H1 (cell line): ENCODE measurements around the gene CADM1. TPM values are rescaled to one million over a fixed set of nuclear protein-coding genes. Genes with fewer than 3 reads are reported as not detected.
A peak's percentile ranks its signal among the peaks of the same experiment; 100 is the strongest.

Experiments
- CTCF ChIA-PET: fragments of 300-600 bp; sonication (Branson Sonifier 250); formaldehyde crosslinking; loops from one replicate; lab custom pipeline; 2021; ENCODE audit not compliant: partially characterized antibody; lab: Charles Lee
- POLR2A ChIA-PET: fragments of 300-600 bp; sonication (Branson Sonifier 250); formaldehyde crosslinking; loops from one replicate; lab custom pipeline; 2021; ENCODE audit warnings: inconsistent platforms; ENCODE audit not compliant: partially characterized antibody; lab: Charles Lee
- DNase-seq, 2 experiments: peaks; one replicate each; pipeline versions ENCODE4 v3.0.0 to v3.0.0-alpha.2; 2010 to 2022; ENCODE audit warnings: low spot score in 2 of 2, low read depth in 1 of 2, mixed read lengths in 1 of 2
- FAIRE-seq: peaks from 2 replicates; lab custom pipeline; 2011; peaks lifted over from hg19 to GRCh38; lab: Jason Lieb, UNC
- H2AFZ ChIP-seq: 2 replicates; pipeline ENCODE4 v1.8.1; 2012; ENCODE audit warnings: low read length, inconsistent platforms
- H2AK5ac ChIP-seq: 2 replicates; pipeline ENCODE4 v1.6.1; 2013; ENCODE audit warnings: low read depth, low read length
- H2BK120ac ChIP-seq: replicated peaks from 2 replicates; pipeline ENCODE3; 2013; ENCODE audit warnings: low read depth, low read length, inconsistent platforms
- H2BK12ac ChIP-seq: 2 replicates; pipeline ENCODE4 v1.6.1; 2013; ENCODE audit warnings: low read depth, low read length
- H2BK15ac ChIP-seq: 2 replicates; pipeline ENCODE4 v1.6.1; 2013; ENCODE audit warnings: low read length
- H2BK20ac ChIP-seq: 2 replicates; pipeline ENCODE4 v1.6.1; 2013; ENCODE audit warnings: low read length
- H2BK5ac ChIP-seq: 2 replicates; pipeline ENCODE4 v1.6.1; 2013; ENCODE audit warnings: low read depth, low read length
- H3K14ac ChIP-seq: 2 replicates; pipeline ENCODE4 v1.6.1; 2013; ENCODE audit warnings: inconsistent platforms; ENCODE audit not compliant: insufficient read length
- H3K18ac ChIP-seq: 2 replicates; pipeline ENCODE4 v1.6.1; 2013; ENCODE audit warnings: low read length; ENCODE audit errors: extremely low read depth
- H3K23ac ChIP-seq: 2 replicates; pipeline ENCODE4 v1.6.1; 2013; ENCODE audit warnings: inconsistent platforms; ENCODE audit not compliant: insufficient read length
- H3K23me2 ChIP-seq: 2 replicates; pipeline ENCODE4 v1.6.1; 2013; ENCODE audit warnings: low read depth, low read length
- H3K27ac ChIP-seq: 2 replicates; pipeline ENCODE4 v1.6.1; 2011; ENCODE audit warnings: low read depth, low read length, inconsistent platforms
- H3K27me3 ChIP-seq, 4 experiments: replicated peaks in 1 of 4; 1 replicate in 1 of 4; 2 replicates in 3 of 4; pipeline versions ENCODE4 v1.6.1 to v1.8.1; 2011 to 2013; ENCODE audit warnings: low read length in 3 of 4, mild to moderate bottlenecking in 3 of 4, inconsistent platforms in 2 of 4, mixed read lengths in 2 of 4, moderate library complexity in 1 of 4; ENCODE audit not compliant: control insufficient read depth in 3 of 4, insufficient read depth in 3 of 4; ENCODE audit errors: extremely low read depth in 1 of 4
- H3K36me3 ChIP-seq, 4 experiments: 2 replicates each; pipeline versions ENCODE4 v1.6.1 to v1.8.1; 2011 to 2013; ENCODE audit warnings: mild to moderate bottlenecking in 4 of 4, low read length in 3 of 4, moderate library complexity in 2 of 4, control low read depth in 1 of 4, inconsistent platforms in 1 of 4; ENCODE audit not compliant: insufficient read depth in 4 of 4, control insufficient read depth in 2 of 4
- H3K4ac ChIP-seq: replicated peaks from 2 replicates; pipeline ENCODE3; 2013; ENCODE audit warnings: low read length, low read depth, mixed read lengths, inconsistent platforms; ENCODE audit not compliant: insufficient read length
- H3K4me1 ChIP-seq, 4 experiments: replicated peaks in 1 of 4; 1 replicate in 1 of 4; 2 replicates in 3 of 4; pipeline versions ENCODE4 v1.6.1 to v1.8.1; 2011 to 2013; ENCODE audit warnings: low read length in 3 of 4, inconsistent platforms in 2 of 4, mixed read lengths in 1 of 4; ENCODE audit not compliant: insufficient read depth in 4 of 4, control insufficient read depth in 3 of 4
- H3K4me2 ChIP-seq, 2 experiments: 2 replicates each; pipeline versions ENCODE4 v1.6.1 to v1.8.1; 2011 to 2013; ENCODE audit warnings: low read depth in 2 of 2, low read length in 2 of 2, control low read depth in 1 of 2, inconsistent platforms in 1 of 2, mild to moderate bottlenecking in 1 of 2; ENCODE audit not compliant: insufficient read depth in 1 of 2
- H3K4me3 ChIP-seq, 4 experiments: fragments of 200-600, 300-600 bp in 1 of 4; sonication (generic), shearing (Covaris generic), sonication (Bioruptor Twin) in 1 of 4; 2 replicates each; pipeline versions ENCODE4 v1.5.1 to v1.8.1; 2011 to 2016; ENCODE audit warnings: low read length in 4 of 4, low read depth in 3 of 4, control low read depth in 2 of 4, inconsistent platforms in 2 of 4, mild to moderate bottlenecking in 2 of 4, mixed read lengths in 1 of 4, moderate library complexity in 1 of 4; ENCODE audit not compliant: insufficient read depth in 2 of 4; ENCODE audit errors: extremely low read depth in 1 of 4
- H3K56ac ChIP-seq: replicated peaks from 2 replicates; pipeline ENCODE3; 2013; ENCODE audit warnings: low read depth, mild to moderate bottlenecking, mixed read lengths, low read length, inconsistent platforms; ENCODE audit not compliant: insufficient read length
- H3K79me1 ChIP-seq: 2 replicates; pipeline ENCODE4 v1.6.1; 2013; ENCODE audit warnings: low read depth, low read length, control low read depth
- H3K79me2 ChIP-seq, 2 experiments: 2 replicates each; pipeline versions ENCODE4 v1.6.1 to v1.8.1; 2012 to 2013; ENCODE audit warnings: low read length in 2 of 2, mild to moderate bottlenecking in 2 of 2, inconsistent platforms in 1 of 2; ENCODE audit not compliant: insufficient read depth in 2 of 2, control insufficient read depth in 1 of 2
- H3K9ac ChIP-seq, 4 experiments: replicated peaks in 1 of 4; 1 replicate in 1 of 4; 2 replicates in 3 of 4; pipeline versions ENCODE4 v1.6.1 to v1.8.1; 2011 to 2013; ENCODE audit warnings: low read depth in 3 of 4, low read length in 3 of 4, control low read depth in 2 of 4, mild to moderate bottlenecking in 2 of 4, moderate library complexity in 2 of 4, inconsistent platforms in 1 of 4; ENCODE audit errors: extremely low read depth in 1 of 4
- H3K9me3 ChIP-seq, 2 experiments: 2 replicates each; pipeline versions ENCODE4 v1.6.1 to v1.8.1; 2012 to 2013; ENCODE audit warnings: mild to moderate bottlenecking in 2 of 2, moderate library complexity in 2 of 2, control low read depth in 1 of 2, inconsistent platforms in 1 of 2, low read depth in 1 of 2, low read length in 1 of 2, mixed read lengths in 1 of 2; ENCODE audit not compliant: insufficient read depth in 2 of 2
- H4K20me1 ChIP-seq, 2 experiments: replicated peaks in 1 of 2; 2 replicates each; pipeline versions ENCODE3 to v1.8.1; 2011 to 2013; ENCODE audit warnings: inconsistent platforms in 2 of 2, low read length in 2 of 2, mild to moderate bottlenecking in 1 of 2; ENCODE audit not compliant: insufficient read depth in 2 of 2, control insufficient read depth in 1 of 2
- H4K5ac ChIP-seq: 2 replicates; pipeline ENCODE4 v1.6.1; 2013; ENCODE audit warnings: low read length, low read depth, mixed read lengths, inconsistent platforms; ENCODE audit not compliant: insufficient read length
- H4K8ac ChIP-seq: 2 replicates; pipeline ENCODE4 v1.8.0; 2013; ENCODE audit warnings: mild to moderate bottlenecking, moderate library complexity, low read length, inconsistent platforms; ENCODE audit not compliant: insufficient read depth; ENCODE audit errors: extremely low read depth
- H4K91ac ChIP-seq: replicated peaks from 2 replicates; pipeline ENCODE3; 2013; ENCODE audit warnings: low read length, mixed read lengths, inconsistent platforms; ENCODE audit not compliant: insufficient read length
- TCF12 ChIP-seq: IDR thresholded peaks from 2 replicates; pipeline ENCODE4 v1.6.1; 2011; ENCODE audit warnings: low read depth, mild to moderate bottlenecking, low read length
- WGBS, 2 experiments: shearing (Covaris generic) in 1 of 2; methylation state at CpG; one replicate each; pipeline versions ENCODE4 v1.1.6 to v1.1.7; 2013 to 2015; ENCODE audit warnings: low lambda C conversion rate in 2 of 2, mixed read lengths in 2 of 2, inconsistent platforms in 1 of 2, low coverage in 1 of 2, missing lambda C conversion rate in 1 of 2; ENCODE audit not compliant: insufficient replicate concordance in 2 of 2, insufficient coverage in 1 of 2, insufficient read length in 1 of 2; ENCODE audit errors: extremely low coverage in 1 of 2, missing lambda C conversion rate in 1 of 2; 5-methylcytosine and 5-hydroxymethylcytosine counted together
- long read RNA-seq, 2 experiments: library from RNA in 1 of 2; library from capped mRNA in 1 of 2; stranded (forward); transcript quantifications; one replicate each; pipeline ENCODE4 v2.0.0, GENCODE V29; 2021; ENCODE audit warnings: inconsistent platforms in 1 of 2
- polyA minus RNA-seq, 3 experiments: library from RNA; depleted of rRNA, polyadenylated mRNA; stranded (reverse); fragments of >200 nt; gene quantifications; 1 replicate in 2 of 3; 2 replicates in 1 of 3; pipeline ENCODE4 v1.2.3, GENCODE V29; 2011
- polyA plus RNA-seq, 7 experiments: library from polyadenylated mRNA; depleted of rRNA in 3 of 7; stranded (reverse) in 5 of 7; unstranded in 2 of 7; fragments of >200 nt in 5 of 7; fragments of 200-250 nt in 2 of 7; gene quantifications; 1 replicate in 5 of 7; 2 replicates in 1 of 7; 4 replicates in 1 of 7; pipeline versions ENCODE4 v1.2.1 to v1.2.3, GENCODE V29; 2011 to 2013; ENCODE audit warnings: missing spikeins in 2 of 7, mixed read lengths in 2 of 7
- total RNA-seq: library from RNA; stranded (reverse); fragmentation: NEBNext Ultra II Directional; extraction: Animal tissue kit (Norgen Biotek cat#: 25700); gene quantifications from 2 replicates; pipeline ENCODE4 v1.2.1, GENCODE V29; 2021

CADM1 gene
- total RNA-seq (25.3 and 29.3 TPM in 2 replicates), polyA plus RNA-seq (2011; rRNA removed) (8.3 and 9.6 TPM in 2 replicates), polyA minus RNA-seq (2011; rRNA and poly(A)+ RNA removed) (35.1 and 35.8 TPM in 2 replicates)
- 12.8 TPM for polyA plus RNA-seq (2011; cell fraction: cytosol; rRNA removed)
- 20.1 TPM for polyA plus RNA-seq (2011; cell fraction: nucleus; rRNA removed)
- polyA plus RNA-seq (2012, experiment 1 of 2): 14.8 to 19.0 TPM (median 15.7 TPM) in 4 replicates
- polyA plus RNA-seq (2012, experiment 2 of 2): 2.3 TPM
- 31.9 TPM for polyA plus RNA-seq (2013, experiment 1 of 2)
- polyA plus RNA-seq (2013, experiment 2 of 2): 32.4 TPM
- polyA minus RNA-seq (2011; cell fraction: cytosol; rRNA and poly(A)+ RNA removed): 10.9 TPM
- 46.8 TPM for polyA minus RNA-seq (2011; cell fraction: nucleus; rRNA and poly(A)+ RNA removed)
- long read RNA-seq, experiment 1, partial matches to known transcripts: 6 of 17 reads
- long read RNA-seq, experiment 1, other reads (novel, unspliced or antisense): 10 of 17 reads
- long read RNA-seq, experiment 2, partial matches to known transcripts: 1 of 1 reads
- long read RNA-seq, experiment 2, other reads (novel, unspliced or antisense): 0 of 1 reads

DNA sequence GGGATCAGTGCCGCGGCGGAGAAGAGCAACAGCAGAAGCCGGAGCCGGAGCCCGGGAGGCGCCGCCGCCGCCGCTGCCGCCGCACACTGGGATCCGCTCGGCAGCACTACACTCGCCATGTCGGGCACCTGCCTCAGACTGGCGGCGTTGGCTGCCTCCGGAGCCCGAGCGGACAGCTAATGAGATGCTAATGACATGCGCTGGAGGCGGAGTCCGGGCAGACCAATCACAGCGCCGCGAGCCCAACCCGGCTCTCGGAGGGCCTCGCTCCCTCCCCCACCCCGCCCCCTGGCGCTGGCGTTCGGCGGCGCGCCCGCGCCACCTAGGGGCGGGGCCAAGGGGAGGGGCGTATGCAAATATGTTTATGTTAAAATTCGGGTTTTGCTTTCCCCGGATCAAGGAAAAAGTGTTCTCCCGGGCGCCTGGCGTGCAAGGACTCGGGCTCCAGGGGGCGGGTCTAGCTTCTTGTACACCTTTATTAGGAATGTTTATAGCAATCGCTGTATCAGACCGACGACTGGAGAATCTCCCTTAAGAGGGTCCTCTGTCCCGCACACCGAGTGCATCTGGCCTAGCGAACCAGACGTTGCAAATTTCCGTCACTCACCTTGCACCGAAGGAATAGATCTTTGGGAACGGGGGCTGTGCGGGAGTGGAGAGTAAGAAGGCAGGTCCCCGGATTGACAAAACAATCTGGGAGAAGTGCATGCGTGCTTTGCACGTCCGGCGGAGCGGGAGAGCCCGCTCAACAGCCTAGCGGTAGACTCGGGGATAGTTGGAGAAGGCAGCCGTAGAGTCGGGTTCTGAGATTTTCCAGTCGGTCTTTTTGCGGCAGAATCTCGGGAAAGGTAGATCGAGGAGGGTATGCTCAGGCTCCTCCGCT, at the start of gene CADM1:
TSS of gene CADM1 (minus strand) at position 140 of the 883 bp plus-strand sequence.
- H3K18ac ChIP-seq: peak within 1 kb of the TSS; percentile 84
- peaks cover 7 to 14% (median 12%) of the 10 kb centered on the region in 4 experiments; a peak in 6 of 7 replicates for H3K4me1 ChIP-seq
- no peaks in the 10 kb centered on the region for H3K79me2 ChIP-seq
- H3K27me3 ChIP-seq: peaks cover 12 to 35% (median 31%) of the 10 kb centered on the region in 4 experiments
- FAIRE-seq (peak; percentile 79), DNase-seq (peak; percentile 93 to 95)
- H3K9ac ChIP-seq: peak within 1 kb of the TSS in 3 of 4 experiments; percentile 61 to 71 (median 62); a peak in 5 of 7 replicates
- 3% methylated on average over 42 of the region's 76 CpGs; no CpG with 5 or more reads in 1 of the 2 experiments for WGBS, 2 experiments
- H3K27ac ChIP-seq: peak within 1 kb of the TSS; percentile 75; the same call in 1 of the 2 replicates
- no peak within 1 kb of the TSS for H3K23ac ChIP-seq
- H3K9me3 ChIP-seq: no peaks in the 10 kb centered on the region
- ChIA-PET CTCF (interaction anchor here (0.7 to 4.4 kb wide), 15 partner anchors 15 to 202 kb away, joined by 3 to 19 read pairs (median 3); no protein-coding TSS in a partner anchor), POLR2A (interaction anchor here (0.7 to 1.5 kb wide), 7 partner anchors 11 to 155 kb away, joined by 3 to 4 read pairs (median 3); no protein-coding TSS in a partner anchor)
- no peak within 1 kb of the TSS for H3K56ac ChIP-seq
- peak within 1 kb of the TSS; percentile 72 for H4K5ac ChIP-seq
- H4K8ac ChIP-seq: peak within 1 kb of the TSS; percentile 8; the same call in 1 of the 2 replicates
- no peak within 1 kb of the TSS for H2BK20ac ChIP-seq
- H3K79me1 ChIP-seq: no peaks in the 10 kb centered on the region
- H3K4me2 ChIP-seq: peak within 1 kb of the TSS; percentile 98 to 99
- H2BK5ac ChIP-seq: peak within 1 kb of the TSS; percentile 82; the same call in 1 of the 2 replicates
- H3K23me2 ChIP-seq: peaks cover 29% of the 10 kb centered on the region
- no peak within 1 kb of the TSS for H3K14ac ChIP-seq
- peak within 1 kb of the TSS; percentile 97 for H2AFZ ChIP-seq
- no peaks in the 10 kb centered on the region for H3K36me3 ChIP-seq
- peaks cover 6 to 9% of the 10 kb centered on the region in 2 experiments for H4K20me1 ChIP-seq
- H2BK15ac ChIP-seq: 0 out of 2 replicates have a peak within 1 kb of the TSS, but pooled peaks have one; percentile 53
- H4K91ac ChIP-seq: peak within 1 kb of the TSS; percentile 90
- peak within 1 kb of the TSS; percentile 92 for H3K4ac ChIP-seq
- H2AK5ac ChIP-seq: no peak within 1 kb of the TSS
- peak within 1 kb of the TSS; percentile 88; the same call in 1 of the 2 replicates for H2BK12ac ChIP-seq
- H3K4me3 ChIP-seq: peak within 1 kb of the TSS; percentile 84 to 91 (median 86)
- no peak within 1 kb of the TSS for H2BK120ac ChIP-seq
- TF ChIP-seq TCF12: no peak
